ENCODE measurements around the gene KANK2.

DNA sequence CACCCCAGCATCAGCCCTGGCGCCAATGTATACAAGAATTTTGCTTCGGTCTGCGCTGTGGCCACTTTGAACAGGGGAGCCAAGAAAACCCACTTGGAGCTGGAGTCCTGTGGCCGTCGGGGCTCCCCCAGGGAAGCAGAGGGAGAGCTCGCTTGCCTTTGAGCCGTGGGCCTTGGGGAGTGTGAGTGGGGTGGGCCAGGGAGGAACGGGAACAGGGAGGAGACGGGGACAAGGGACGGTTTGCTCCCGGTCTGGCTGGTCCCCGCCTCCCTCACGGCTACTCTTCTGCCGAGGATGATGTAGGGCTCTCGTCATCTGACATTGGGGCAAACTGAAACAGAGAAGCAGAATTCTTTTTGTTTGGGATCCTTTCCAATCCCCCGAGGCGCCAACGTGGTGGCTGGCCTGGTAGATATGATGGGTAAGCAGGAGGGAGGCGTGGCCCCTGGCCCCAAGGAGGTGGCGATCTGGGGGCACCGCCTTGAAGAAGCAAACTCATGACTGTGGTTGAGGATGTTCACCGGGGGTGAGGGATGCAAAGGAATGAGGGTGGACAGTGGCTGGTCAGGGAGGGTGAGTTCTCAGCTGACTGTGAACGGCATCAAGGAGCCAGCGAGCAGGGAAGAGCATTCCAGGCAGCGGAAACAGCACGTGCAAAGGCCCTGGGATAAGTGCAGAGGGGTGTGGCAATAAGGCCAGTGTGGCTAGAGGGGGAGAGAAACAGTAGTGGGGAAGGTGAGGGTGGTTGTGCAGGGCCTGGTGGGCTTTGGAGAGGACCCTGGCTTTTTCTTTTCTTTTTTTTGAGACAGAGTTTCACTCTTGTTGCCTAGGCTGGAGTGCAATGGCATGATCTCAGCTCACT is 30.8 kb downstream of the KANK2 start:
- TF ChIP-seq, protein P1, sequence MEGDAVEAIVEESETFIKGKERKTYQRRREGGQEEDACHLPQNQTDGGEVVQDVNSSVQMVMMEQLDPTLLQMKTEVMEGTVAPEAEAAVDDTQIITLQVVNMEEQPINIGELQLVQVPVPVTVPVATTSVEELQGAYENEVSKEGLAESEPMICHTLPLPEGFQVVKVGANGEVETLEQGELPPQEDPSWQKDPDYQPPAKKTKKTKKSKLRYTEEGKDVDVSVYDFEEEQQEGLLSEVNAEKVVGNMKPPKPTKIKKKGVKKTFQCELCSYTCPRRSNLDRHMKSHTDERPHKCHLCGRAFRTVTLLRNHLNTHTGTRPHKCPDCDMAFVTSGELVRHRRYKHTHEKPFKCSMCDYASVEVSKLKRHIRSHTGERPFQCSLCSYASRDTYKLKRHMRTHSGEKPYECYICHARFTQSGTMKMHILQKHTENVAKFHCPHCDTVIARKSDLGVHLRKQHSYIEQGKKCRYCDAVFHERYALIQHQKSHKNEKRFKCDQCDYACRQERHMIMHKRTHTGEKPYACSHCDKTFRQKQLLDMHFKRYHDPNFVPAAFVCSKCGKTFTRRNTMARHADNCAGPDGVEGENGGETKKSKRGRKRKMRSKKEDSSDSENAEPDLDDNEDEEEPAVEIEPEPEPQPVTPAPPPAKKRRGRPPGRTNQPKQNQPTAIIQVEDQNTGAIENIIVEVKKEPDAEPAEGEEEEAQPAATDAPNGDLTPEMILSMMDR (IDR thresholded peaks at IDR 0.05) = no peak
- no peak for TF ChIP-seq POLR2A (IDR thresholded peaks at IDR 0.05)

Measured in adrenal gland (tissue), 5 donors.